ENCODE measurements around the gene KLF2. TPM values are rescaled to one million over a fixed set of nuclear protein-coding genes. Genes with fewer than 3 reads are reported as not detected.
A peak's percentile ranks its signal among the peaks of the same experiment; 100 is the strongest.

The KLF2 gene
- total RNA-seq, 2 donors from 2014 or later: 19.8 to 24.4 TPM

DNA sequence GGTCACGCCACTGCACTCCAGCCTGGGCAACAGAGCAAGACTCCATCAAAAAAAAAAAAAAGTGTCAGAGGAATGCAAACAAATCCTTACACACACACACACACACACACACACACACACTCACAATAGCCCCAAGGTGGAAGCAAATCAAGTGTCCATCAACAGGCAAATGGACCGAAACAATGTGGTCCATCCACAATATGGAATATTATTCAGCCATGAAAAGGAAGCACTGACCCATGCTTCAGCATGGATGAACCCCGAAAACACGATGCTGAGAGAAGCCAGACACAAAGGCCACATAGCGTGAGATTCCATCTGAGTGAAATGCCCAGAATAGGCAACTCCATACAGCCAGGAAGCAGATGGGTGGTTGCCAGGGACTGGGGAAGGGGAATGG is 16.5 kb upstream of the KLF2 start:
- 91% methylated on average over 5 of the region's 5 CpGs for WGBS
- DNase-seq (ENCODE audit: low spot score): no peak
- no peak for TF ChIP-seq POLR2AphosphoS5 (IDR thresholded peaks at IDR 0.05)
- TF ChIP-seq, protein P1, sequence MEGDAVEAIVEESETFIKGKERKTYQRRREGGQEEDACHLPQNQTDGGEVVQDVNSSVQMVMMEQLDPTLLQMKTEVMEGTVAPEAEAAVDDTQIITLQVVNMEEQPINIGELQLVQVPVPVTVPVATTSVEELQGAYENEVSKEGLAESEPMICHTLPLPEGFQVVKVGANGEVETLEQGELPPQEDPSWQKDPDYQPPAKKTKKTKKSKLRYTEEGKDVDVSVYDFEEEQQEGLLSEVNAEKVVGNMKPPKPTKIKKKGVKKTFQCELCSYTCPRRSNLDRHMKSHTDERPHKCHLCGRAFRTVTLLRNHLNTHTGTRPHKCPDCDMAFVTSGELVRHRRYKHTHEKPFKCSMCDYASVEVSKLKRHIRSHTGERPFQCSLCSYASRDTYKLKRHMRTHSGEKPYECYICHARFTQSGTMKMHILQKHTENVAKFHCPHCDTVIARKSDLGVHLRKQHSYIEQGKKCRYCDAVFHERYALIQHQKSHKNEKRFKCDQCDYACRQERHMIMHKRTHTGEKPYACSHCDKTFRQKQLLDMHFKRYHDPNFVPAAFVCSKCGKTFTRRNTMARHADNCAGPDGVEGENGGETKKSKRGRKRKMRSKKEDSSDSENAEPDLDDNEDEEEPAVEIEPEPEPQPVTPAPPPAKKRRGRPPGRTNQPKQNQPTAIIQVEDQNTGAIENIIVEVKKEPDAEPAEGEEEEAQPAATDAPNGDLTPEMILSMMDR (IDR thresholded peaks at IDR 0.05): no peak
- no peak for TF ChIP-seq POLR2A (IDR thresholded peaks at IDR 0.05)

GRCh38 chr19:16309643-16310042 is 15.0 kb upstream of the KLF2 start:
- H3K36me3 ChIP-seq: no peaks in the 10 kb centered on the region
- WGBS: 29% methylated on average over 3 of the region's 3 CpGs
- no peak overlapping the region for H3K27ac ChIP-seq
- intact Hi-C loops (cut with DNase I): no loop called here
- no peak overlapping the region for H3K4me3 ChIP-seq
- TF ChIP-seq POLR2AphosphoS5 (IDR thresholded peaks at IDR 0.05) (no peak), POLR2A (IDR thresholded peaks at IDR 0.05) (no peak)
- TF ChIP-seq, protein P1 (IDR thresholded peaks at IDR 0.05): no peak
- no peaks in the 10 kb centered on the region for H3K4me1 ChIP-seq (replicated peaks)
- DNase-seq (ENCODE audit: low spot score): no peak
- H3K9me3 ChIP-seq: no peaks in the 10 kb centered on the region
- no peaks in the 10 kb centered on the region for H3K27me3 ChIP-seq (replicated peaks; ENCODE audit: insufficient read depth)

More for the DNA sequence above, 16.5 kb upstream of the KLF2 start:
- H3K27ac ChIP-seq: no peak overlapping the region
- no peaks in the 10 kb centered on the region for H3K36me3 ChIP-seq
- H3K4me3 ChIP-seq: no peak overlapping the region
- H3K4me1 ChIP-seq (replicated peaks): no peaks in the 10 kb centered on the region
- H3K9me3 ChIP-seq: no peaks in the 10 kb centered on the region
- no peaks in the 10 kb centered on the region for H3K27me3 ChIP-seq (replicated peaks; ENCODE audit: insufficient read depth)
- intact Hi-C loops (cut with DNase I): no loop called here

DNA sequence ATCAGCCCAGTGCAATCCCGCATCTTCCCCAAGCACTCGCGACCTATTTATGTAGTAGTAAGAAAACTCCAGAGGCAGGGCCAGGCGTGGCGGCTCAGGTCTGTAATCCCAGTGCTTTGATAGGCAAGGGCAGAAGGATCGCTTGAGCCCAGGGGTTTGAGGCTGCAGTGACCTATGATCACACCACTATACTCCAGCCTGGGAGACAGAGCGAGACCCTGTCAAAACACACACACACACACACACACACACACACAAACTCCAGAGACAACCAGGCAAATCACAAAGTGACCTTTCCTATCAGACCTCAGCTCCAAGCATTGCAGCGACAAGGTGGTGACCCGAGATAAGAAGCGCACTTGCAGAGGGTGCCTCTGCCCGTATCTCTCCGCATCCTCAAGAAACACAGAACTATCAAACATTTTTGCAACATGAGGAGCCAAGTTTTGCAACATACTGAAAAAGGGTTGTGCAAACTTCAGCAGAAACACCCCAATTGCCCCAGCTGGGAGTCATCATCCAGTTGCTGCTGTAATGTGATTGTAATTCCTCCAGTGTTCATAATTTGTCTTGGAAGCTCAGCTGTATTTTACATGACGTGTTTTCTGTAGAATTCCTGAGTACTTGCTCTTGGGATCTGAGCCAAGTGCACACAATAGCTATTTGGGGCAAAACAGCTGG is 8.7 kb upstream of the KLF2 start:
- WGBS: 70% methylated on average over 13 of the region's 13 CpGs
- Histone ChIP-seq H3K4me3 (no peak overlapping the region), H3K27ac (no peak overlapping the region), H3K36me3 (no peaks in the 10 kb centered on the region), H3K27me3 (replicated peaks; ENCODE audit: insufficient read depth) (no peaks in the 10 kb centered on the region), H3K4me1 (replicated peaks) (no peaks in the 10 kb centered on the region), H3K9me3 (no peaks in the 10 kb centered on the region)
- DNase-seq (ENCODE audit: low spot score): no peak
- intact Hi-C loops (cut with DNase I): no loop called here
- peak; percentile 9 for TF ChIP-seq POLR2AphosphoS5 (IDR thresholded peaks at IDR 0.05)
- TF ChIP-seq, protein P1 (IDR thresholded peaks at IDR 0.05): no peak

GRCh38 chr19:16316506-16316882 is 8.1 kb upstream of the KLF2 start:
- no peak for DNase-seq (ENCODE audit: low spot score)
- WGBS: 42% methylated on average over 3 of the region's 3 CpGs
- H3K27ac ChIP-seq: no peak overlapping the region
- H3K36me3 ChIP-seq: no peaks in the 10 kb centered on the region
- H3K4me3 ChIP-seq: no peak overlapping the region
- H3K4me1 ChIP-seq (replicated peaks): no peaks in the 10 kb centered on the region
- H3K27me3 ChIP-seq (replicated peaks; ENCODE audit: insufficient read depth): no peaks in the 10 kb centered on the region
- TF ChIP-seq, protein P1 (IDR thresholded peaks at IDR 0.05): no peak
- TF ChIP-seq POLR2A (IDR thresholded peaks at IDR 0.05) (no peak), POLR2AphosphoS5 (IDR thresholded peaks at IDR 0.05) (no peak)
- intact Hi-C loops (cut with DNase I): no loop called here
- no peaks in the 10 kb centered on the region for H3K9me3 ChIP-seq

- no peaks in the 10 kb centered on the region for H3K9me3 ChIP-seq
- no peak overlapping the region for H3K27ac ChIP-seq
- DNase-seq (ENCODE audit: low spot score): no peak
- H3K4me3 ChIP-seq: no peak overlapping the region
- no peaks in the 10 kb centered on the region for H3K36me3 ChIP-seq
- H3K4me1 ChIP-seq (replicated peaks): no peaks in the 10 kb centered on the region
- no peaks in the 10 kb centered on the region for H3K27me3 ChIP-seq (replicated peaks; ENCODE audit: insufficient read depth)
- TF ChIP-seq, protein P1 (IDR thresholded peaks at IDR 0.05): no peak
- TF ChIP-seq POLR2A (IDR thresholded peaks at IDR 0.05) (no peak), POLR2AphosphoS5 (IDR thresholded peaks at IDR 0.05) (no peak)
- intact Hi-C loops (cut with DNase I): no loop called here
- 72% methylated on average over 7 of the region's 7 CpGs for WGBS
These were observed 5.1 kb upstream of the KLF2 start for GRCh38 chr19:16319481-16319880.
